ENCODE measurements around the gene SLC16A2.

The SLC16A2 gene

DNA sequence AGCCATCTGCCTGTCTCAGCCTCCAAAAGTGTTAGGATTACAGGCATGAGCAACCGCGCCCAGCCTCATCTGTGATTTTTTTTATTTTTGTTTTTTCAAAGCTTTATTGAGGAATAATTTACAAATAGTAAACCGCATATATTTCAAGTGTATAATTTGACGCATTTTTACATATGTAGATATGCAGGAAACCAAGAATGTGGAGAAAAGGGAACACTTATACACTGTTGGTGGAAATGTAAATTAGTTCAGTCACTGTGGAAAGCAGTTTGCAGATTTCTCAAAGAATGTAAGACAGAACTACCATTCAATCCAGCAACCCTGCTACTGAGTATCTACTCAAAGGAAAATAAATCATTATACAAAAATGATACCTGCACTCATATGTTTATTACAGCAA lies 85.9 kb downstream of the SLC16A2 start:
- TF ChIP-seq, protein P1, sequence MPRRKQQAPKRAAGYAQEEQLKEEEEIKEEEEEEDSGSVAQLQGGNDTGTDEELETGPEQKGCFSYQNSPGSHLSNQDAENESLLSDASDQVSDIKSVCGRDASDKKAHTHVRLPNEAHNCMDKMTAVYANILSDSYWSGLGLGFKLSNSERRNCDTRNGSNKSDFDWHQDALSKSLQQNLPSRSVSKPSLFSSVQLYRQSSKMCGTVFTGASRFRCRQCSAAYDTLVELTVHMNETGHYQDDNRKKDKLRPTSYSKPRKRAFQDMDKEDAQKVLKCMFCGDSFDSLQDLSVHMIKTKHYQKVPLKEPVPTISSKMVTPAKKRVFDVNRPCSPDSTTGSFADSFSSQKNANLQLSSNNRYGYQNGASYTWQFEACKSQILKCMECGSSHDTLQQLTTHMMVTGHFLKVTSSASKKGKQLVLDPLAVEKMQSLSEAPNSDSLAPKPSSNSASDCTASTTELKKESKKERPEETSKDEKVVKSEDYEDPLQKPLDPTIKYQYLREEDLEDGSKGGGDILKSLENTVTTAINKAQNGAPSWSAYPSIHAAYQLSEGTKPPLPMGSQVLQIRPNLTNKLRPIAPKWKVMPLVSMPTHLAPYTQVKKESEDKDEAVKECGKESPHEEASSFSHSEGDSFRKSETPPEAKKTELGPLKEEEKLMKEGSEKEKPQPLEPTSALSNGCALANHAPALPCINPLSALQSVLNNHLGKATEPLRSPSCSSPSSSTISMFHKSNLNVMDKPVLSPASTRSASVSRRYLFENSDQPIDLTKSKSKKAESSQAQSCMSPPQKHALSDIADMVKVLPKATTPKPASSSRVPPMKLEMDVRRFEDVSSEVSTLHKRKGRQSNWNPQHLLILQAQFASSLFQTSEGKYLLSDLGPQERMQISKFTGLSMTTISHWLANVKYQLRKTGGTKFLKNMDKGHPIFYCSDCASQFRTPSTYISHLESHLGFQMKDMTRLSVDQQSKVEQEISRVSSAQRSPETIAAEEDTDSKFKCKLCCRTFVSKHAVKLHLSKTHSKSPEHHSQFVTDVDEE (CRISPR knock-in tag; IDR thresholded peaks at IDR 0.05), result no peak
- TF ChIP-seq RARB (CRISPR knock-in tag; IDR thresholded peaks at IDR 0.05) (no peak), TOX (CRISPR knock-in tag; IDR thresholded peaks at IDR 0.05; ENCODE audit: borderline replicate concordance) (no peak), ZFP30 (CRISPR knock-in tag; IDR thresholded peaks at IDR 0.05) (no peak)
- TF ChIP-seq, protein P2, sequence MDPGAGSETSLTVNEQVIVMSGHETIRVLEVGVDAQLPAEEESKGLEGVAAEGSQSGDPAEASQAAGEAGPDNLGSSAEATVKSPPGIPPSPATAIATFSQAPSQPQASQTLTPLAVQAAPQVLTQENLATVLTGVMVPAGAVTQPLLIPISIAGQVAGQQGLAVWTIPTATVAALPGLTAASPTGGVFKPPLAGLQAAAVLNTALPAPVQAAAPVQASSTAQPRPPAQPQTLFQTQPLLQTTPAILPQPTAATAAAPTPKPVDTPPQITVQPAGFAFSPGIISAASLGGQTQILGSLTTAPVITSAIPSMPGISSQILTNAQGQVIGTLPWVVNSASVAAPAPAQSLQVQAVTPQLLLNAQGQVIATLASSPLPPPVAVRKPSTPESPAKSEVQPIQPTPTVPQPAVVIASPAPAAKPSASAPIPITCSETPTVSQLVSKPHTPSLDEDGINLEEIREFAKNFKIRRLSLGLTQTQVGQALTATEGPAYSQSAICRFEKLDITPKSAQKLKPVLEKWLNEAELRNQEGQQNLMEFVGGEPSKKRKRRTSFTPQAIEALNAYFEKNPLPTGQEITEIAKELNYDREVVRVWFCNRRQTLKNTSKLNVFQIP (CRISPR knock-in tag; IDR thresholded peaks at IDR 0.05; ENCODE audit: borderline replicate concordance, low read depth), result no peak
- no peak for ATAC-seq

GRCh38 chrX:74509989-74510388 lies 88.7 kb downstream of the SLC16A2 start:
- TF ChIP-seq ARNTL (CRISPR knock-in tag; IDR thresholded peaks at IDR 0.05; ENCODE audit: borderline replicate concordance, low read depth) (no peak), ZNF70 (CRISPR knock-in tag; IDR thresholded peaks at IDR 0.05) (no peak), TCF4 (CRISPR knock-in tag; IDR thresholded peaks at IDR 0.05; ENCODE audit: borderline replicate concordance) (no peak), ZFP30 (CRISPR knock-in tag; IDR thresholded peaks at IDR 0.05) (no peak), ZFP3 (CRISPR knock-in tag; IDR thresholded peaks at IDR 0.05) (no peak), PATZ1 (CRISPR knock-in tag; IDR thresholded peaks at IDR 0.05; ENCODE audit: borderline replicate concordance) (no peak), TOX (CRISPR knock-in tag; IDR thresholded peaks at IDR 0.05; ENCODE audit: borderline replicate concordance) (no peak), CSDC2 (CRISPR knock-in tag; IDR thresholded peaks at IDR 0.05) (no peak), ISL1 (CRISPR knock-in tag; IDR thresholded peaks at IDR 0.05) (no peak), OSR1 (CRISPR knock-in tag; IDR thresholded peaks at IDR 0.05) (no peak), BACH2 (CRISPR knock-in tag; IDR thresholded peaks at IDR 0.05; ENCODE audit: borderline replicate concordance) (no peak), ZC3H10 (CRISPR knock-in tag; IDR thresholded peaks at IDR 0.05) (no peak), PPARA (CRISPR knock-in tag; IDR thresholded peaks at IDR 0.05; ENCODE audit: borderline replicate concordance) (no peak), ESRRG (CRISPR knock-in tag; IDR thresholded peaks at IDR 0.05) (no peak)
- TF ChIP-seq, protein P1 (CRISPR knock-in tag; IDR thresholded peaks at IDR 0.05), result no peak
- TF ChIP-seq, protein P3, sequence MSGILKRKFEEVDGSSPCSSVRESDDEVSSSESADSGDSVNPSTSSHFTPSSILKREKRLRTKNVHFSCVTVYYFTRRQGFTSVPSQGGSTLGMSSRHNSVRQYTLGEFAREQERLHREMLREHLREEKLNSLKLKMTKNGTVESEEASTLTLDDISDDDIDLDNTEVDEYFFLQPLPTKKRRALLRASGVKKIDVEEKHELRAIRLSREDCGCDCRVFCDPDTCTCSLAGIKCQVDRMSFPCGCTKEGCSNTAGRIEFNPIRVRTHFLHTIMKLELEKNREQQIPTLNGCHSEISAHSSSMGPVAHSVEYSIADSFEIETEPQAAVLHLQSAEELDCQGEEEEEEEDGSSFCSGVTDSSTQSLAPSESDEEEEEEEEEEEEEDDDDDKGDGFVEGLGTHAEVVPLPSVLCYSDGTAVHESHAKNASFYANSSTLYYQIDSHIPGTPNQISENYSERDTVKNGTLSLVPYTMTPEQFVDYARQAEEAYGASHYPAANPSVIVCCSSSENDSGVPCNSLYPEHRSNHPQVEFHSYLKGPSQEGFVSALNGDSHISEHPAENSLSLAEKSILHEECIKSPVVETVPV (CRISPR knock-in tag; IDR thresholded peaks at IDR 0.05), result no peak
- TF ChIP-seq, protein P4, sequence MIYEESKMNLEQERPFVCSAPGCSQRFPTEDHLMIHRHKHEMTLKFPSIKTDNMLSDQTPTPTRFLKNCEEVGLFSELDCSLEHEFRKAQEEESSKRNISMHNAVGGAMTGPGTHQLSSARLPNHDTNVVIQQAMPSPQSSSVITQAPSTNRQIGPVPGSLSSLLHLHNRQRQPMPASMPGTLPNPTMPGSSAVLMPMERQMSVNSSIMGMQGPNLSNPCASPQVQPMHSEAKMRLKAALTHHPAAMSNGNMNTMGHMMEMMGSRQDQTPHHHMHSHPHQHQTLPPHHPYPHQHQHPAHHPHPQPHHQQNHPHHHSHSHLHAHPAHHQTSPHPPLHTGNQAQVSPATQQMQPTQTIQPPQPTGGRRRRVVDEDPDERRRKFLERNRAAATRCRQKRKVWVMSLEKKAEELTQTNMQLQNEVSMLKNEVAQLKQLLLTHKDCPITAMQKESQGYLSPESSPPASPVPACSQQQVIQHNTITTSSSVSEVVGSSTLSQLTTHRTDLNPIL (CRISPR knock-in tag; IDR thresholded peaks at IDR 0.05; ENCODE audit: low read depth), result no peak
- no peak for ATAC-seq

All from SK-N-SH treated with all-trans-retinoic acid at 6 μM for 48 hours (cell line).